AG10803 (cell line): ENCODE results near the gene LDB3.

Experiments used
- DNase-seq: peaks from one replicate; pipeline ENCODE4 v3.0.0; 2010; ENCODE audit warnings: low read depth
- H3K4me3 ChIP-seq: 2 replicates; pipeline ENCODE4 v1.5.1; 2011; ENCODE audit warnings: mild to moderate bottlenecking, low read length, control low read depth
- CTCF ChIP-seq: conservative IDR thresholded peaks from 2 replicates; pipeline ENCODE4 v1.5.1; 2011; ENCODE audit warnings: mild to moderate bottlenecking, low read length, control low read depth, inconsistent platforms

Gene LDB3

DNA sequence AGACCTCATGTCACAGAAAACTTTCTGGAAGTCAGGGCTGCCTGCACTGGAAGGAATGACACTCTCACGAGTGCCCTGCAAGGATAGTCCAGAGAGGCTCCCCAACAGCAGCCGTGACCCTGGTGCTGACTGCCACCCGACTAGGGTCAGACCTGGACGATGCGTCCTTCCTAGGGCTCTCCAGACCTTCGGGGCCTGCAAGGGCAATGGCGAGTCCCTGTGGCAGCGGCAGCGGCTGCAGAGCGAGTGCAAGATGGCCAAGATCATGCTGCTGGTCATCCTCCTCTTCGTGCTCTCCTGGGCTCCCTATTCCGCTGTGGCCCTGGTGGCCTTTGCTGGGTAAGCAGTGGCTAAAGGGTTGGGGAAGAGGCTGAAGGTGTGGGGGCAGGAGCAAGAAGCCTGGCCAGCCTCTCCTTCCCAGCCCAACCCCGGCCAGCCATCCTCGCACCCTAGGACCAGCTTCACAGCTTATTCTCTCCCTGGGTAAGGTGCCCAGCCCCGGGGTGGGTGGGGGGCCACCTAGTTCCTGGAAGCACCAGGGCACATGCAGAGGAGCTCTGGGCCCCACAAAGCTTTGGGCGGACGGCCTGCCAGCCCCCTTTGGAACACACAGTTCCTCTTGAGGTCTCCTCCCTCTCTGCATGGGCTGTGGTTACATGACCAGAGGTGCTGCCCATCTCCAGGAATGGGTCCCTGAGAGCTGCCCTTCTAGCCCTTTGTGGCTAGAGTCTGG lies 8.4 kb upstream of the LDB3 start:
- DNase-seq, result no peak
- no peak for TF ChIP-seq CTCF
- H3K4me3 ChIP-seq, result no peak overlapping the region

DNA sequence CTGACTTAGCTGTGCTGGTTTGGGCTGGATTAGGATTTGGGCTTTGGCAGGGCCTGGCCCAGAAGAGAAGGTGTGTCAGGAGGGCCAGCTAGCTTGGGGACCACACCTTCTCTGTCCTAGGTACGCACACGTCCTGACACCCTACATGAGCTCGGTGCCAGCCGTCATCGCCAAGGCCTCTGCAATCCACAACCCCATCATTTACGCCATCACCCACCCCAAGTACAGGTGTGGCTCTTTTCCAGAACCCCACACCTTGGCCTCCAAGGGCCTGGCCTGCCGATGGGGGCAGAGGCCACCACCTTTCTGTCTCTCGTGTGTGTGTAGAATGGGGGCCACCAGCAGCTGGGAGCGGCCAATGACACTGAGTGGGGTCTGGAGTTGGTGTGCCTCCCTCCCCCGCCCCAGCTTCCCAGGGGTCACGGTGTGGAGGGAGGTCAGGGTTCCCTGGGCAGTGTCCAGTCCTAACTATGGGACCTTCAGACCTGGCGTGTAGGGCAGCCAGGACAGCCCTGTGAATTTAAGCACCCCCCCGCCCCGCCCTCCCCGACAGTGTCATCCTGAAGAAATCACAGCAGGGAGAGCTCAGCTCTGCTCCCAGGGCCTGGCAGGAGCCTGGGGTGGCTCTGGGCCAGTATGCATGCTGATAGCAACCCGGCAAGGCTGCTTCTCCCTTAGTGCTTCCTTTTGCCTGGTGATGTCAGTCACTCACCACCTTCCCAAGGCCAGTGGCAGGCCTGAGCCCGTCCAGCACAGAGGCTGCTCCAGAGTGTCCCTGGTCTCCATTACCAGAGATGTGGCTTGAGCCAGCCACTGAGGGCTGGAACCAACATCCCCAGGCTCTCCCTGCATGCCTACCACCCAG lies 6.9 kb upstream of the LDB3 start:
- DNase-seq, result peak; percentile 54
- no peak for TF ChIP-seq CTCF

DNA sequence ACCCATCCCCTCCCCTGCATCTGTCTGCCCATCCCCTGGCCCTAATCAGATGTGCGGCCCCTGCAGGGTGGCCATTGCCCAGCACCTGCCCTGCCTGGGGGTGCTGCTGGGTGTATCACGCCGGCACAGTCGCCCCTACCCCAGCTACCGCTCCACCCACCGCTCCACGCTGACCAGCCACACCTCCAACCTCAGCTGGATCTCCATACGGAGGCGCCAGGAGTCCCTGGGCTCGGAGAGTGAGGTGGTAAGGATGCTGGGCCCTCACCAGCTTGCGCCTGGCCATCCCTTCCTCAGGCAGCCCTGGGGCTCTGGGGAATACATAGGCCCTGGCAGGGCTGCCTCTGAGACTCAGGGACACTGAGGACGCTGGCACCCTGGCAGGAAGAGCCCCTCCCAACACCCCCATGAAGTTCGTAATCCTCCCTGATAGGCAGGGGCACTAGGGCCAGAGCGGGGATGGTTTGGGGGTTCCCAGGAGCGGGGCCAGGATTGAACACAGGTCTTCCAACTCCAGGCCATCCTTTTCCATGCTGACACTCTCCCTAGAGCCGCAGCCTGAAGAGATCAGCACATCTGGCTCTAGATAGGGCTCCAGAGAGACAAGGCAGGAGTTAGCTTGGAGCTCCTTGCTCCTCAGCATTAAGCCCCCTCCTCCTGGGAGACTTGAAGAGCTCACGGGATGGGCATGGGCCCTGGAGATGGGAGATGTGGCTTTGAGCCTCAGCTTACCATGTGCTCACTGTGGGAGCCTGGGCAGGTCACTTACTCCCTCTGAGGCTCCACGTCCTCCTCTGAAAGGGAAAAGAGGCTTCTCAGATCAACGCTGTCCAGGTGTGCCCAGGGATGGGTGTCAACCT lies 5.9 kb upstream of the LDB3 start:
- DNase-seq, result no peak
- no peak for TF ChIP-seq CTCF
- H3K4me3 ChIP-seq, result no peak overlapping the region

More for the DNA sequence above, 6.9 kb upstream of the LDB3 start:
- no peak overlapping the region for H3K4me3 ChIP-seq

DNA sequence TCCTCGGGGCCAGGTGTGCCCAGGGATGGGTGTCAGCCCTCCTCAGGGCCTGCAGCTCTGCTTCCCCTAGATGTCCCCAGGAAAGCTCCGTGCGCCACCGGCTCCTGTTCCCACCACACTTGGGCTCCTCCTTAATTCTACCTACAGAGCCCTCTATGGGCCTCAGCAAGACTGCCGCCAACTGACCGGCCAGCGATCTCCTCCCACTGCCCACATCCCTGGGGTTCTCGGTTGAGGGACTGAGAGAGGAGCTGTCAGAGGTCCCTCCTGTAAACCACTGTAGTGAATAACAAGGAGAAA lies 5.3 kb upstream of the LDB3 start:
- DNase-seq, result no peak
- no peak overlapping the region for H3K4me3 ChIP-seq
- no peak for TF ChIP-seq CTCF

GRCh38 chr10:86663576-86664339 lies 4.6 kb upstream of the LDB3 start:
- no peak overlapping the region for H3K4me3 ChIP-seq
- no peak for TF ChIP-seq CTCF
- DNase-seq, result no peak

GRCh38 chr10:86664341-86665217 lies 3.7 kb upstream of the LDB3 start:
- no peak overlapping the region for H3K4me3 ChIP-seq
- DNase-seq, result no peak
- TF ChIP-seq CTCF, result no peak
